Fibroblast of the conjunctiva (primary cell): ENCODE results near the gene SLC4A11.
"Not testable (repeated sequence)": the region's sequence is repeated elsewhere in the genome, so short reads cannot be mapped to it uniquely, and the experiment has no call there.

Experiments used
- DNase-seq: peaks from one replicate; pipeline ENCODE4 v3.0.0-alpha.2; 2010; ENCODE audit warnings: low read depth

Gene SLC4A11

DNA sequence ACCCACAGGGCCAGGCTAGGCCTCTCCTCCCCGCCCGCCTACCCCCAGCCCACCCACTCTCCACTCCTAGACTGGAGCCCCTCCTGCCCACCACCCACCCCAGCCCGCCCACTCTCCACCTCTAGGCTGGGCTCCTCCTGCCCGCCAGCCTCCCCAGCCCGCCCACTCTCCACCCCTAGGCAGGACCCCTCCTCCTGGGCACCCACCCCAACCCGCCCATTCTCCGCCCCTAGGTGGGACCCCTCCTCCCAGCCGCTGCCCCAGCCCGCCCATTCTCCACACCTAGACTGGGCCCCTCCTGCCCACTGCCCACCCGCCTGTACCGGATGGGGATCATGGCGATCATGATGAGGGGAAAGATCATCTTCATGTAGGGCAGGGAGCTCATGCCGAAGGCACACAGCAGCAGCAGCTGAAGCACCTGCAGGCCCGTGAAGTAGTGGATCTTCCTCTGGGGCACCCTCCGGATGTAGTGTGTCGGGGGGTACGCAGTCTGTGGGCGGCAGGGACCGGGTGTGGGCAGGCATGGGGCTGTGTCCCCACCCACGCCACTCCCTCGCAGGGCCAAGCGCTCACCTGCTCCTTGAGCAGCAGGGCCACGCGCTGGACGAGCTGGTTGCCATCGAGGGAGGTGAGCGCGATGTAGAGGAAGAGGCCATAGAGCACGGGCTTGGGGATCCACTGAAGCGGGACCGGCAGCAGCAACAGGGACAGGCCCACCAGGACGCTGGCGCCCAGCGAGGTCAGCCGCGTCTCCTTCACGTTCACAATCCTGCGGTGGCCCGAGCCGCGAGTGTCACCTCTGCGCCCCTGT is 10.8 kb downstream of the SLC4A11 start:
- DNase-seq, result no peak

- DNase-seq, result no peak
Measured at GRCh38 chr20:3227506-3227905, 11.5 kb downstream of the SLC4A11 start.

- no peak for DNase-seq
Measured at GRCh38 chr20:3226864-3227263, 12.1 kb downstream of the SLC4A11 start.

DNA sequence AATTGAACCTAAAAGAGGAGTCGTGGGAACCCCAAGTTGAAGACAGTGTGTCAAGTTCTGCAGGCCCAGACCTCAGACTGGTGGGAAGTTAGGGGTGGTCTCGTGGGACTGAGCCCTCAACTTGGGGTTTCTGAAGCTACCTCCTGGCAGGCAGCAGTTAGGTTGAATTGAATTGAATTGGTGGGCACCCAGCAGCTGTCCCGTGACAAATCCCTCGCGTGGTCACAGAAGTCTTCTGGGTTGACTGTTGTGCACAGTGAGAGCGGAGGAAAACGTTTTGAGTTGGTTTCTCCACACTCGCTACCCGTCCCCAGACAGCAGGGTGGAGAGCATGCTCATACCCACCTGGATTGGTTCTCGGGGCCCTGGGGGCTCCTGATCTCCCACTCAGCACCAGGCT is 12.9 kb downstream of the SLC4A11 start:
- DNase-seq, result no peak

DNA sequence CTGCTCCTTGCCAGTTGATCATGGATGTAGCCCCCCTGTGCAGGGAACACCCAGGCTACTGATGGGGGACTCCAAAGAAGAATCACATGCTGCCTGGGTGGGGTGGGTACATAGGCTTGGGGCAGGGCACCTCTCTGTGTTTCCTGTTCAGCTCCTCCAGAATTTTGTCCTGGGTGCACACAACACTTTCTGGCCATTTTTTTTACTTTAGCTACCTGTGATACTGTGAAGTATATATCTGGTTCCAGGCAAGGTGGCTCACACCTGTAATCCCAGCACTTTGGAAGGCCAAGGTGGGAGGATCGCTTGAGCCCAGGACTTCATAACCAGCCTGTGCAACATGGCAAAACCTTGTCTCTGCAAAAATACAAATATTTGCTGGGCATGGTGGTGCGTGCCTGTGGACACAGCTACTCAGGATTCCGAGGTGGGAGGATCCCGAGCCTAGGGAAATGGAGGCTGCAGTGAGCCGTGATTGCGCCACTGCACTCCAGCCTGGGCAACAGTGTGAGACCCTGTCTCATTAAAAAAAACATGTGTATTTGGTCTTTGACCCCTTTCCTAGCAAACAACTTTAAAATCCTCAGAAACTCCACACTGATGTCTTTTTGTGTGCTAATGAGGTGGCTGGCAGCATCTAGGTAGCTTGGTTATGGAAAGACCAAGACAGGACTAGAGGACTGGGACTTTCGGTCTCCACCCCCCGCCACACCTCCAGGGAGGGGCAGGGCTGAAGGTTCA is 14.1 kb downstream of the SLC4A11 start:
- DNase-seq, result no peak

DNA sequence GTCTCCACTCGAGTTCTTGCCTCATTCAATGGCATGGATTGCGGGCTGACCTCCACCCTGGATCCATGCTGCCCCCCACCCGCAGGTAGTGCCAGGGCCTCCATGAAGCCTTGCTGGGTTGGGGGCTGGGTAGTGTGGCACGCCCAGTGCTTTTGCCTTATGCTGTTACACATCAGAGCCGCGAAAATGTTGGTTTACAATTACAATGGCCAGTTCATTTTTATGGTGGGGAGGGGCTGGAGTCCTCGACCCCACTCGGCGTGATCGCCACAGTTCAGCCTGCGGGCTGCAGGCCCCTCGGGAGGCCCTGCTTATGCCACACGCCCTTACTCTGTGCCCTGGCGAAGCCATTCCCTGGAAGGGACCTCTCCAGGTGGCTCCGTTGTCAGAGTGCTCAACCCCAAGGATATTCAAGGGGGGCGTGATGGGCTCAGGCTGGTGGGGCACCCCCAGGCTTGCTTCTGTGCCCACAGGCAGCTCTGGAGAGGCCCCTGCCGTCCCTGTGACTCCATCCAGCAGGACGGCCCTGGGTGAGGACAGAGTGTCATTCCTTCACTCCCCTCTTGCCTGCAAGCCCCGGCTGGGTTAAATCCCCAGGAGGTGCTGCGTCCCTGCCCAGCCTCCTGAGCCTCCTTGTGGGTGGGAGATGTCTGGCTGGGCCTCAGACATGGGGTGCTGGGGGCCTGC is 14.9 kb downstream of the SLC4A11 start:
- DNase-seq, result no peak

- DNase-seq, result no peak
Measured at GRCh38 chr20:3223651-3223993, 15.4 kb downstream of the SLC4A11 start.

DNA sequence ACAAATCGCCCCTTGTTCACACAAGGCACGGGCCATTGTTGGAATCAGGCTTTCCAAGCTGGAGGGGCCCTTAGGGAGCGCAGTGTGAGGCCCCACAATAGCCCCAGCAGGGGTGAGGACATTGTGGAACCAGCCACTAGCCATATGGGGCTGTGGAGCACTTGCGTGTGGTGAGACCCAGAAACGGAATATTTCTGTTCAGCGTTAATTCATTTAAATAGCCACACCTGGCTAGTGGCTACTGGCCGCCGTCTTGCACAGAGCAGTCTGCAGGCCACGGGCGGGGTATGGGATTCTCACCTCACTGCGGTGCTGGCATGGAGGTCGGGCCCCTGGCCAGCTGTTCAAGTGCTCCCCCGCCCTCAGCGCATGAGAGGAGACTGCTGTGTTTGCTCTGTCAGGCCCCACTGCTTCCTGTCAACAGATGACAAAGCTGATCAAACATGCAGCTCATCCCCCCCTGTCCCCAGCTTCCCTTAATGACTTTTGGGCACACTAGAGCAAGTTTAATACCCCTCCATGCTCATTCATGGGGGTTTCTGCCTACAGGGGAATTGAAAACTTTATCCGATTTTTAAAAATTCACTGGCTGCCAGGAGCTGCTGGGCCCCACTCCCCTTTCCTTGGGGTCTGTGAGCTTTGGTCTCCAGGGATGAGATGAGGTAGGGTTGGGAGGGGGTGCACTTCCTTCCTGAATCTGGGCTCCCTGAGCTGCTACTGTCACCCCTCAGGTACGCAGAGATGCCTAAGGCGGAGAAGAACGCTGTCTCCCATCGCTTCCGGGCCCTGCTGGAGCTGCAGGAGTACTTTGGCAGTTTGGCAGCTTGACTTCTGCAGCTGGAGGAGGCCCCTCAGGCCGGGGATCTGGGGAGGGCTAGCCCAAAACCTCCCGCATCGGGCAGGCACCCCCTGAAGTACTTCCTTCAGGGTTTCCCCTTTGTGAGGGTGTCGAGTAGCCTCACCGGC is 16.1 kb downstream of the SLC4A11 start:
- DNase-seq, result no peak

DNA sequence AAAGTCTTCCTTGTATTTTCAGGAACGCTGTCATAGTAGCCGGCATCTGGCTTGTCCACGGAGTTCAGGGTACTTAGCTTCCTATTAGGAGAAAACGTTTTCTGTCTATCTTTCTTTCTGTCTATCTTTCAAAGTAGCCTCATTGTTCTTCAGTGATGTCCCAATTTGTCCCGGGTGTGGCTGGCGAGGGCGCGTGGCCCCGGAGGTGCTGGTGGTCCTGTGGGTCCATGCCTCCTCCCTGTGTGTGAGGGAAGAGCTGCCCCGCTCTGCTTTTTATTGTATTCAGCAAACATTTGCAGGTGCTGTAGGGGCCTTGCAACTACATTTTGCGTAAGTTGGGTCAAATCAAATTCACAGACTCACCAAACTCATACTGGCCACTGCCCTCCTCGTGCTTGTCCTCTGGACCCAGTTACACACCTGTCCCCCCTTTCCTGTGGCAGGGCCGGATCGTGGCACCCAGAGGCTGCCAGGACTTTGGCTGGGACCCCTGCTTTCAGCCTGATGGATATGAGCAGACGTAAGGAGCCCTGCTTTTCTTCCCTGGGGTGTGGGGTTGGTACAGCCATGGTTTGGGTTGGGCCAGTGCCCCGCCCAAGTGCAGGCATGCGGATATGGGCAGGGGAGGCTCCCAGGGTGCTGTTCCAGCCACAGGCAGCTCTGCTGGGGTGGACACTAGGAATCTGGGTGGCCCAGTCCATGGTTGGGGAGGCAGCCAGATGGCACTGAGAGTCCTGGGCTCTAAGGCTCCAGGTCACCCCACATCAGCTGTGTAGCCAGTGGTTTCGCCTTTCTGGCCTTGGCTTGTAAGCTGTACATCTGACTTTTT is 17.4 kb downstream of the SLC4A11 start:
- no peak for DNase-seq

DNA sequence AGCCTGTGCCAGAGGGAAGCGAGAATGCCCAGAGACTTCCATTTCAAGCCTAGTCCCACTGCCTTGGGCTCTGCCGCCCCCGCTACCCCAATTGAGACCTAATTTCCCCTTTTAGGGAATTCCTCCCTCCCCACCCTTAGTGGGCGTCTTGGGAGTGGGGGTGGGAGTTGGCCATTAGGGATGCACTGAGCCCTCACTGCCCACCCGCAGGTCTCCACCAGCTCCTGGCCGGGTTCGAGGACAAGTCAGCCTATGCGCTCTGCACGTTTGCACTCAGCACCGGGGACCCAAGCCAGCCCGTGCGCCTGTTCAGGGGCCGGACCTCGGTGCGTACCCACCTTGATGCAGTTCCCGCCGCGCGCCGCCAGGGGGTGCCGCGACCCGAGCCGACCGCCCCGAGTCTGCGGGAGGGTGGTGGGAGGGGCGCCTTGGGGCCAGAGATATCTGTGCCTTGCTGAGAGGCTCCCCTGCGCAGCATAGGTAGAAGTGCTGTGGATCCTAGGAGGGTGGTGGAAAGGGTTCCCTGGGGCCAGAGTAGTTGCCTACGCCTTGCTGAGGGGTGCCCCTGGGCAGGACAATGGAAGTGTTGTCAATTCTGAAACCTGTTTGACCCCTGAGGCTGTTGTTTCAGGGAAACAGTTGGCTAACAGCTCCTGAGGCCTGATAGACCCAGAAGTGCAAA is 20.5 kb downstream of the SLC4A11 start:
- no peak for DNase-seq

- not testable (repeated sequence) for DNase-seq
Measured at GRCh38 chr20:3215359-3215917, 23.6 kb downstream of the SLC4A11 start.

DNA sequence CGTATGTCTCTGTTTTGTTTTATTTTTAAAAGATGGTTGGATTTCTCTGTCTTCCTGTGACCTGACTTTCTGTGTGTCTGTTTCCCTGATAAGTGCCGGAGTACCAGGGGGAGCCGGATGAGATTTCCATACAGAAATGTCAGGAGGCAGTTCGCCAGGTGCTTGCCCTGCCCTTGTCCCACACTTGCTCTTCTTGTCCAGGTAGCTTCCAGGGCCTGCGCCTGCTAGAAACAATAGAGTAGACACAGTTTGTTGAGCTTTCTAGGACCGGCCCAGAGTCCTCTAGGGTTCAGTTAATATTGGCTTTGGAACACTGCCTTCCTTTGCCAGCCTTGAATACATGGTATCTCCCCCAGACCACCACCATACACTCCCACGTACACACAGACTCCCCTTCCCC is 25.8 kb downstream of the SLC4A11 start:
- DNase-seq, result no peak

- no peak for DNase-seq
Measured at GRCh38 chr20:3210346-3210745, 28.6 kb downstream of the SLC4A11 start.

DNA sequence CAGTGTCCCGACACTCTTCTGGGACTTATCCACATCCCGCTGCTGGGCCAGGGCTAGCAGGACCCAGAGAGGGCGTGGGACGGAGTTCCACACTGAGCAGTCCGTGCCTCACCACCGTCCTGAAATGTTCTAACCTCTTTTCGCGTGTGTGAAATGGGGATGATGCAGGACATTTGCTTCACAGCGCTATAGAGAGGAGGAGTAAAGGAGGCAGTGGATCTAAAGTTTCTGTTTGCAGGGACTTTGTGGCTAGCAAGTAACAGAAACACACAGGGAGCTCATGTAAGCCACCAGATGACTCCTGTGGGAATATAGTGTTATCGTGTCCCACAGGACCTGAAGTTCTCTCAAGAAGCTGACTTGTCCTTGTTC is 29.1 kb downstream of the SLC4A11 start:
- no peak for DNase-seq

GRCh38 chr20:3209257-3209945 is 29.6 kb downstream of the SLC4A11 start, which contains the start of gene ITPA:
TSS of gene ITPA (plus strand) at chr20:3209498. CDS start at chr20:3209552, 54 bp downstream.
- no peak for DNase-seq

- DNase-seq, result no peak
Measured at GRCh38 chr20:3208786-3209256, 30.2 kb downstream of the SLC4A11 start.

GRCh38 chr20:3204124-3204794 is 34.7 kb downstream of the SLC4A11 start, which contains the start of gene DDRGK1:
TSS of gene DDRGK1 (minus strand) at chr20:3204682. CDS start at chr20:3204627, 55 bp downstream.
- DNase-seq, result peak; percentile 53

- DNase-seq, result no peak
Measured at GRCh38 chr20:3203315-3204123, 35.5 kb downstream of the SLC4A11 start.
